Heart left ventricle (tissue), 13 donors: ENCODE results near the gene NELL1.

ENCODE experiments used
- POLR2A ChIP-seq, 2 donors: fragments of 450-650 bp; IDR thresholded peaks; one replicate each; pipeline ENCODE4 v1.6.1; 2017; ENCODE audit warnings: antibody characterized with exemption in 2 of 2, mild to moderate bottlenecking in 2 of 2, moderate library complexity in 2 of 2
- TF ChIP-seq, protein P1 (sequence below), 12 donors: fragments of 200-600 bp; sonication (generic) in 4 of 12; IDR thresholded peaks; one replicate each; pipeline versions ENCODE4 v1.5.0 to v1.8.0; 2018 to 2022; ENCODE audit warnings: antibody characterized with exemption in 12 of 12, mild to moderate bottlenecking in 5 of 12
- donor health status: ischemic (EF 13 %, LVEDD 7.1; RV severe dilation, severe dysfunction).
- donor health status: DM: no; HTN: yes; CAD: no.
- donor health status: DM: no; HTN: no; CAD: no.
- donor health status: ischemic (EF 25% LVEDD 6.9; RV normal size, moderate dysfunction).
- donor health status: ischemic (EF 25% LVEDD 5.7; RV mildly dilated, moderate dysfunction).
- donor health status: ischemic (EF 35%, LVEDD 5.7; RV mildly dilated, moderate dysfunction).
- donor health status: nonischemic (EF 11% LVEDD 7.7; RV severe dilation, severe dysfunction).
- donor health status: DM: yes; HTN: yes; CAD: no.
- donor health status: PGD.
- donor health status: ischemic (EF 29% LVEDD 5.4; RV normal size, mild dysfunction).
- donor health status: nonischemic (EF 23%, LVEDD 6.1; RV moderate dilation, normal function).

- TF ChIP-seq, protein P1, sequence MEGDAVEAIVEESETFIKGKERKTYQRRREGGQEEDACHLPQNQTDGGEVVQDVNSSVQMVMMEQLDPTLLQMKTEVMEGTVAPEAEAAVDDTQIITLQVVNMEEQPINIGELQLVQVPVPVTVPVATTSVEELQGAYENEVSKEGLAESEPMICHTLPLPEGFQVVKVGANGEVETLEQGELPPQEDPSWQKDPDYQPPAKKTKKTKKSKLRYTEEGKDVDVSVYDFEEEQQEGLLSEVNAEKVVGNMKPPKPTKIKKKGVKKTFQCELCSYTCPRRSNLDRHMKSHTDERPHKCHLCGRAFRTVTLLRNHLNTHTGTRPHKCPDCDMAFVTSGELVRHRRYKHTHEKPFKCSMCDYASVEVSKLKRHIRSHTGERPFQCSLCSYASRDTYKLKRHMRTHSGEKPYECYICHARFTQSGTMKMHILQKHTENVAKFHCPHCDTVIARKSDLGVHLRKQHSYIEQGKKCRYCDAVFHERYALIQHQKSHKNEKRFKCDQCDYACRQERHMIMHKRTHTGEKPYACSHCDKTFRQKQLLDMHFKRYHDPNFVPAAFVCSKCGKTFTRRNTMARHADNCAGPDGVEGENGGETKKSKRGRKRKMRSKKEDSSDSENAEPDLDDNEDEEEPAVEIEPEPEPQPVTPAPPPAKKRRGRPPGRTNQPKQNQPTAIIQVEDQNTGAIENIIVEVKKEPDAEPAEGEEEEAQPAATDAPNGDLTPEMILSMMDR (IDR thresholded peaks at IDR 0.05) = no peak
- no peak for TF ChIP-seq POLR2A (IDR thresholded peaks at IDR 0.05)
Measured at GRCh38 chr11:20715931-20716330, 46.5 kb downstream of the NELL1 start.
